ENCODE measurements around the gene EXOC2.

GRCh38 chr6:622462-622861, 70.5 kb downstream of the EXOC2 start:
- TF ChIP-seq POLR2AphosphoS5 (IDR thresholded peaks at IDR 0.05; ENCODE audit: low read depth, low read length) (no peak), TAF1 (IDR thresholded peaks at IDR 0.05; ENCODE audit: borderline replicate concordance, insufficient read depth, low read length) (no peak), REST (IDR thresholded peaks at IDR 0.05; ENCODE audit: insufficient read depth in 1 of 2, low read depth in 2 of 2, low read length in 2 of 2) (no peak), SIN3A (IDR thresholded peaks at IDR 0.05; ENCODE audit: borderline replicate concordance, insufficient read depth, low read length) (no peak)
